GM12875 (cell line): Measurements from ENCODE around the gene CZIB.

Experiments
- H3K4me3 ChIP-seq: one replicate; pipeline ENCODE4 v1.5.1; 2011; ENCODE audit warnings: low read depth, low read length, control low read depth
- TF ChIP-seq, protein P1 (sequence below): IDR thresholded peaks from 2 replicates; pipeline ENCODE4 v1.5.1; 2011; ENCODE audit warnings: low read depth, mild to moderate bottlenecking, control low read depth, inconsistent platforms, low read length, moderate library complexity, borderline replicate concordance; ENCODE audit not compliant: insufficient read depth

Gene CZIB

DNA sequence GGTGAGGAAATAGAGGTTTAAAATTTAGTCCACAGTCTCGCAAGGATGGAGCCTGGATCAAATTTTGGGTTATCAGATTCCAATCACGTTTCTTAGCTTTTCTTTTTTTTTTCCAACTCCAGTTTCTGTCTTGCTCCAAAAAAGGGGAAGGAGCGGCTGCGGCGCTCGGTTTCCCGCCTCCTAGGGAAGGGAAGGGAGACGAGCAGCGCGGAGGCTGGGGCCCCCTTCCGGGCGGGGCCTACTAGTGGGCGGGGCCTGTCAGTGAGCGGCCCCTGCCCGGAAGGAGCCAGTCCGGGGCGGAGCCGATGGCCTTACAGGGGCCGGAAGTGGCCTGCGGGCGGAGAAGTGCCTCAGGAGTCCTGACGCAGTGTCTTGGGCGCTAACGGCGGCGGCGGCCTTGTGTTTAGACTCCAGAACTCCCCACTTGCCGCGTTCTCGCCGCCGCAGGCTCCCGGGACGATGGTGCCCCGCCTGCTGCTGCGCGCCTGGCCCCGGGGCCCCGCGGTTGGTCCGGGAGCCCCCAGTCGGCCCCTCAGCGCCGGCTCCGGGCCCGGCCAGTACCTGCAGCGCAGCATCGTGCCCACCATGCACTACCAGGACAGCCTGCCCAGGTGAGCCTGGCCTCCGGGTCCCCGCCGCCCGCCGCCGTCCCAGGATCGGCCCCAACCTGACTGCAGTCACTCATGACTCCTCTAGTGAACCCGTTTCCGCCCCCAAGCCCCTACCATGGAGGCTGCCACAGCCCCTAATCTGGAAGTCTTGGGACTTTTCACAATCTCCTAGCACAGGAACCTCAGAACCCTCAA is 23.7 kb downstream of the CZIB start, which contains the start of gene CPT2:
Gene CPT2 (plus strand): TSS at position 340 of the 806 bp plus-strand sequence. CDS start 120 bp downstream, at position 460.
- H3K4me3 ChIP-seq = peak within 1 kb of the TSS; percentile 80
- TF ChIP-seq, protein P1, sequence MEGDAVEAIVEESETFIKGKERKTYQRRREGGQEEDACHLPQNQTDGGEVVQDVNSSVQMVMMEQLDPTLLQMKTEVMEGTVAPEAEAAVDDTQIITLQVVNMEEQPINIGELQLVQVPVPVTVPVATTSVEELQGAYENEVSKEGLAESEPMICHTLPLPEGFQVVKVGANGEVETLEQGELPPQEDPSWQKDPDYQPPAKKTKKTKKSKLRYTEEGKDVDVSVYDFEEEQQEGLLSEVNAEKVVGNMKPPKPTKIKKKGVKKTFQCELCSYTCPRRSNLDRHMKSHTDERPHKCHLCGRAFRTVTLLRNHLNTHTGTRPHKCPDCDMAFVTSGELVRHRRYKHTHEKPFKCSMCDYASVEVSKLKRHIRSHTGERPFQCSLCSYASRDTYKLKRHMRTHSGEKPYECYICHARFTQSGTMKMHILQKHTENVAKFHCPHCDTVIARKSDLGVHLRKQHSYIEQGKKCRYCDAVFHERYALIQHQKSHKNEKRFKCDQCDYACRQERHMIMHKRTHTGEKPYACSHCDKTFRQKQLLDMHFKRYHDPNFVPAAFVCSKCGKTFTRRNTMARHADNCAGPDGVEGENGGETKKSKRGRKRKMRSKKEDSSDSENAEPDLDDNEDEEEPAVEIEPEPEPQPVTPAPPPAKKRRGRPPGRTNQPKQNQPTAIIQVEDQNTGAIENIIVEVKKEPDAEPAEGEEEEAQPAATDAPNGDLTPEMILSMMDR = no peak

DNA sequence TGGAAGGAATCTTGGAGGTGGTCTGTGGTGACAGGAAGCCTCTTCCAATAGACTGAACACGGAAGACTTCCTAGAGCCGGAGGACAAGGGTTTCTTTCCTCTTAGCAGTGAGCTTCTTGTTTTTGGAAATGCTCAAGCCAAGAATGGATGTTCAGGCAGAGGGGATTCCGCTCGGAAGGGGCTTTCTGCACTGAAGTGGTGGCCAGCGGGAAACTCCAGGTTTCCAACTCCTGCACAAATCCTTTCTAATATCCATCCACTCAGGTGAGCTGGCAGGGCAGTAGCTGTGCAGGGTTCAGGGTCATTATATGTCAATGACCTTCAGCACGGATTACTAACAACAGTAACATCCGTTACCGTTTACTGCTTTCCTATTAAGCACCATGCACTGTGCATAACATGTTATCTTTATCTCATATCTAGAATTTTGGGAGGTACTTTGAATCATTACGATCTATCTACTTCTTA is 24.4 kb downstream of the CZIB start:
- TF ChIP-seq, protein P1 = no peak

DNA sequence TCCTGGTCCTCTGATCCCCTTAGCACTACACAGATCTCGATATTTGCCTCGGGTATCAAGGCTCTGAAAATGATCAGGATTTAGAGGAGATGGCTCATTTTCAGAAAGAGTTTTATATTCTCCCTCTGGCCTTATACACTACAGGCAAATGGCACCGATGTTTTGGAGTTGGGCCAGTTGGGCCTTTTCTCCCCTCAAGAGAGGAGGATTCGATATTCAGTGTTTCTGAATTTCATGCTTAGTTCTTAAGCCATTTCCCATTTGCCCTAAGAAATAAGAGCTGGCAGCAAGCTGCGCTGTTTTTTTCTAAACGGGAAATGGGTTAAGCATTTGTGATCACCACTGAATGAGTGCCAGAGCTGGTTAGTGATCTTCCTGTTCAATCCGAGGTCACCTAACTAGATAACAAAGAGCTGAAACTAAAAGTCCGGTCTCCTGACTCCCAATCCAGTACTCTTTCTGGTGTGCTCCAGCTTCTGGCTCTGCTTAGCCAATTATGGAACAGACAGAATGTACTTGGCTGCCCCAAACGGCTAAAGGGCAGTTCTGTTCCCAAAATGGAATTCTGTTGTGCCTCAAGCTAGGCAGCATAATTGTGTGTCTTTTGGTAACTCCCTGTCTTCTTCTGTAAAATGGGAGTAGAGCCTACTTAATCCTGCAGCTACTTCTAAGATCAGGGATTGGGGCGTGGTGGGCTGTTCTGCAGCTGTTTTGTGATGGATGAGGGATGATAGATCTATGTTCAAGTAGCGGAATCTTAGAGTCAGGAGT is 25.0 kb downstream of the CZIB start:
- H3K4me3 ChIP-seq = no peak overlapping the region
- TF ChIP-seq, protein P1 = no peak

More for the DNA sequence above, 24.4 kb downstream of the CZIB start:
- no peak overlapping the region for H3K4me3 ChIP-seq

DNA sequence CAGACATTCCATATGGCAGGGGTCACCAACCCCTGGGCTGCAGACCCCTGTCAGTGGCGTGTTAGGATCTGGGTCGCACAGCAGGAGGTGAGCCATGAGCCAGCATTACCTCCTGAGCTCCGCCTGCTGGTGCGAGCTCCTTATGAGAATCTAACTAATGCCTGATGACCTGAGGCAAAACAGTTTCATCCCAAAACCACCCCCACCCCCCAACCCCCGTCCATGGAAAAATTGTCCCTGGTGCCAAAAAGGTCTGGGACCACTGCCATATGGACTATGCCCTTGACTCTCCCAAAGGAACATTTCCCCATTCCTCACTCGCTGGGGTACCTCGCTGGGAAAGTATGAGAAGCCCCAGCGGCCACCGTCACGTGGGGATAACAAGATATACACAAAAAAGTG is 30.2 kb downstream of the CZIB start:
- TF ChIP-seq, protein P1 = no peak
- no peak overlapping the region for H3K4me3 ChIP-seq

DNA sequence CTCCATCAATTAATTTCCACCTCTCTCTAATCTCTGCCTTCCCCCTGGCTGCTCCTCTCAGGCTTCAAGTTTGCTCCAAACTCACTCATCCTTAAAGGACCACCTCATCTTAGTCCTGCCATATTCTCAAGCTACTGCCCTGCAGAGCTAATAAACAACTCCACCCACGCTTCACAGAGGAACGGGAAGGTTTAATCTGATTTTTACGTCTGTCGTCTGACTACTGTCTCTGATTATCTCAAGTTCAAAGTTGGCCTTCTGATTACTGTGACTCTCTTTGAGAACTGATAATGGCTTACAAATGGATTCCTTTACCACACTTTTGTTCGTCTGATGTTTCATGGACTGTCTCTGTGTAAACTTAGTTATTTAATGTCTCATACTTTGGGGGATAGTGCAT is 31.4 kb downstream of the CZIB start:
- TF ChIP-seq, protein P1 = no peak
- no peak overlapping the region for H3K4me3 ChIP-seq

DNA sequence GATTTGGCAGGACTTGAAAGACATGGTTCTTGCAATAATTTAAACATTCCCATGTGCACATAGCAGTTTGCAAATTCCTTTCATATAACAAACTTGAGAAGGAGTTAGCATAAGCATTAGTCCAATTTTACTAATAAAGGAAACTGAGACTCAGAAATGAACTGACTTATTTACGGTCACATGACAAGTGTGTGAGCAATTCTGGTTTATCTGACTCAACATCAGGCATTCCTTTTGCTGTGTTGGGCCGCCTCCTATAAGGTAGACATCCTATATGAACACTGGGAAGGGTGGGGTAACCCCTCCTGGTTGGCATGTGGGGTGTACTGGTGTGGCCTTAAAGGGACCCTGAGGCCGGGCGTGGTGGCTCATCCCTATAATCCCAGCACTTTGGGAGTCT is 32.3 kb downstream of the CZIB start:
- TF ChIP-seq, protein P1 = no peak
- H3K4me3 ChIP-seq = no peak overlapping the region
